ENCODE results near the gene CD300LB. TPM values are rescaled to one million over a fixed set of nuclear protein-coding genes. Genes with fewer than 3 reads are reported as not detected.
A peak's percentile ranks its signal among the peaks of the same experiment; 100 is the strongest.
"Not testable (repeated sequence)": the region's sequence is repeated elsewhere in the genome, so short reads cannot be mapped to it uniquely, and the experiment has no call there.

CD300LB gene
- total and polyA plus RNA-seq, 10 of the 15 experiments (the other 5 are each of a cell fraction or from before 2014, with no cell fraction given): 0.08 to 0.57 (median 0.25) TPM; not detected in 4

- ChIA-PET SMC1A (ENCODE audit: uncharacterized antibody, unreplicated experiment) (interaction anchor here (0.8 to 1.4 kb wide), 2 partner anchors 11 to 27 kb away, joined by 3 read pairs; no protein-coding TSS in a partner anchor), CTCF (interaction anchor here (0.8 to 1.6 kb wide), 5 partner anchors 18 to 84 kb away, joined by 3 to 8 read pairs (median 4); partner anchors contain the start of gene CD300LD), POLR2A (interaction anchor here (0.5 to 0.6 kb wide), 2 partner anchors 144 to 361 kb away, joined by 3 to 5 read pairs; no protein-coding TSS in a partner anchor), RAD21 (ENCODE audit: unreplicated experiment) (interaction anchor here (1.0 kb wide), 1 partner anchor 164 kb away, joined by 3 read pairs; no protein-coding TSS in a partner anchor)
- TF ChIP-seq MTA2 (IDR thresholded peaks at IDR 0.05; ENCODE audit: low read depth): peak; percentile 81
- H3K4me2 ChIP-seq (ENCODE audit: control insufficient read depth, insufficient read depth); H3K4me1 ChIP-seq (ENCODE audit: control insufficient read depth, insufficient read depth, low read length); H3K36me3 ChIP-seq (ENCODE audit: control insufficient read depth in 2 of 2, insufficient read depth in 2 of 2, low read length in 1 of 2); H3K4me3 ChIP-seq; H2AFZ ChIP-seq (ENCODE audit: control insufficient read depth, low read depth, low read length); intact Hi-C loops (cut with micrococcal nuclease; ENCODE audit: unreplicated experiment); H3K9me3 ChIP-seq (replicated peaks; ENCODE audit: control insufficient read depth, insufficient read depth, low read length); DNase-seq (ENCODE audit: low read depth, low spot score); H4K20me1 ChIP-seq (ENCODE audit: control insufficient read depth, insufficient read depth); H3K27me3 ChIP-seq (replicated peaks in 1 of 2; ENCODE audit: control insufficient read depth in 2 of 2, insufficient read depth in 2 of 2, low read length in 1 of 2); H3K27ac ChIP-seq (ENCODE audit: control insufficient read depth, insufficient read depth); FAIRE-seq; ATAC-seq; H3K79me2 ChIP-seq (ENCODE audit: control insufficient read depth, insufficient read depth, low read length); BruUV-seq (replicated peaks); H3K9ac ChIP-seq (ENCODE audit: control insufficient read depth, insufficient read depth, low read length): not testable (repeated sequence)
- in situ Hi-C loops (cut with MboI): loop anchor here (10.0 kb wide), 1 partner anchor 59 kb away; no protein-coding TSS in a partner anchor
Measured at GRCh38 chr17:74573635-74574034, 42.4 kb upstream of the CD300LB start.

DNA sequence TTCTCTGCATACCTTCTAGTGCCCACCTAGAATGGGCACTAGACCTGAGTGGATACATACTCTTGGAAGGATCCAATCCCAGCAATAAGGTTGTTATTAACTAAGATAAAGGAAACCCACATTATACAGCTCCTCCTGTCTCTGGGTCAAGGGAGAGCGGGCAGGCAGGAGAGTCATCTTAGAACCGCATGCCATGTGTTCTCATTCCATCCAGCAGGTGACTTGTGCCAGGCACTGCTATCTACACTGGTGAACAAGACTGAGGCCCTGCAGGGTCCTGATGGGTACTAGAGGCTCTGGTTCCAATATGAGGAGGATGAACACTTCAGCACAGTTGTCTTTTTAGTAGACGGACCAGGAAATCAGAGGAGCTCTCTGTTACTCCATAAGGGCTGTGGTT is 41.9 kb upstream of the CD300LB start:
- ChIA-PET CTCF (interaction anchor here (0.8 to 1.6 kb wide), 5 partner anchors 19 to 164 kb away, joined by 3 to 8 read pairs (median 4); partner anchors contain the start of gene CD300LD), POLR2A (interaction anchor here (0.5 kb wide), 1 partner anchor 145 kb away, joined by 5 read pairs; no protein-coding TSS in a partner anchor), SMC1A (ENCODE audit: uncharacterized antibody, unreplicated experiment) (interaction anchor here (1.0 to 1.2 kb wide), 2 partner anchors 15 to 71 kb away, joined by 3 read pairs; no protein-coding TSS in a partner anchor), RAD21 (ENCODE audit: unreplicated experiment) (no interaction called here)
- Histone ChIP-seq H3K79me2 (ENCODE audit: control insufficient read depth, insufficient read depth, low read length) (no peaks in the 10 kb centered on the region), H2AFZ (ENCODE audit: control insufficient read depth, low read depth, low read length) (no peak overlapping the region), H3K4me3 (no peak overlapping the region), H3K4me2 (ENCODE audit: control insufficient read depth, insufficient read depth) (no peak overlapping the region), H3K27ac (ENCODE audit: control insufficient read depth, insufficient read depth) (no peak overlapping the region), H3K9ac (ENCODE audit: control insufficient read depth, insufficient read depth, low read length) (no peak overlapping the region), H4K20me1 (ENCODE audit: control insufficient read depth, insufficient read depth) (no peaks in the 10 kb centered on the region), H3K4me1 (ENCODE audit: control insufficient read depth, insufficient read depth, low read length) (no peaks in the 10 kb centered on the region), H3K27me3 (replicated peaks in 1 of 2; ENCODE audit: control insufficient read depth in 2 of 2, insufficient read depth in 2 of 2, low read length in 1 of 2) (peaks cover 0 to 3% of the 10 kb centered on the region in 2 experiments; a peak in 1 of 4 replicates), H3K9me3 (replicated peaks; ENCODE audit: control insufficient read depth, insufficient read depth, low read length) (no peaks in the 10 kb centered on the region), H3K36me3 (ENCODE audit: control insufficient read depth in 2 of 2, insufficient read depth in 2 of 2, low read length in 1 of 2) (no peaks in the 10 kb centered on the region)
- no peak for DNase-seq (ENCODE audit: low read depth, low spot score)
- no peak for ATAC-seq
- FAIRE-seq: no peak
- WGBS (ENCODE audit: insufficient coverage, insufficient replicate concordance, low lambda C conversion rate, missing lambda C conversion rate): 45% methylated on average over 3 of the region's 3 CpGs
- intact Hi-C loops (cut with micrococcal nuclease; ENCODE audit: unreplicated experiment) (no loop called here), in situ Hi-C loops (cut with MboI) (loop anchor here (10.0 kb wide), 1 partner anchor 58 kb away; no protein-coding TSS in a partner anchor)
- no TSS peak for BruUV-seq (replicated peaks)
- no peak for TF ChIP-seq USF1 (IDR thresholded peaks at IDR 0.05; ENCODE audit: borderline replicate concordance, extremely low read length, insufficient read depth, low read depth, low read length)
- no peak for TF ChIP-seq RFX5 (IDR thresholded peaks at IDR 0.05; ENCODE audit: low read depth, low read length)
- no peak for TF ChIP-seq ATF7 (IDR thresholded peaks at IDR 0.05; ENCODE audit: low read depth)
- no peak for TF ChIP-seq RAD21 (IDR thresholded peaks at IDR 0.05; ENCODE audit: insufficient read depth, low read depth, low read length)
- no peak for TF ChIP-seq ZNF592 (IDR thresholded peaks at IDR 0.05)
- TF ChIP-seq FOS (IDR thresholded peaks at IDR 0.05; ENCODE audit: borderline replicate concordance, extremely low read depth, insufficient read length): no peak
- no peak for TF ChIP-seq SPI1 (IDR thresholded peaks at IDR 0.05; ENCODE audit: borderline replicate concordance, insufficient read depth, low read depth, low read length)
- TF ChIP-seq NR2C1 (IDR thresholded peaks at IDR 0.05): no peak
- no peak for TF ChIP-seq RBBP5 (conservative IDR thresholded peaks at IDR 0.05)
- TF ChIP-seq PAX5 (IDR thresholded peaks at IDR 0.05; ENCODE audit: borderline replicate concordance, low read depth, low read length): no peak
- TF ChIP-seq ETV6 (conservative IDR thresholded peaks at IDR 0.05 in 1 of 2, IDR thresholded peaks at IDR 0.05 in 1 of 2; ENCODE audit: borderline replicate concordance in 1 of 2, low read depth in 1 of 2): no peak

All from GM12878 (cell line).